ENCODE measurements around the gene PTPRG.

The PTPRG gene

DNA sequence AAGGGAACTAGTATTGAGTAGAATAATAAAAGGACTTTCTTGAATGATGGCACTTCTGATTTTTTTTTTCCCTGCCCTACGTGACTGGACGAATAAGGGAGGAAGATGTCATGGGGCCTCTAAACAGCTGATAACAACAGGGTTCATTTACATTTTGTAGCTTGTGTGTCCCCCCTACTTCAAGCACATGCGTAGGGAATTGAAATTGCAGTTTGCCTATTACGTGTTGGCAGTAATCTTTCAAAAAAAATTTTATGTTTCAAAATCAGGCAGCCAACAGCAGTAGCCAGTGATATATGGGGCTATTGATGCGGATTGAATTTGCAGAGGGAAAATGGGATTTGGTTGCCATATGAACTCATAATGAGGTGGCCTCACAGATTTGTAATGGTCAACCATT is 58.7 kb downstream of the PTPRG start:
- TF ChIP-seq, protein P1, sequence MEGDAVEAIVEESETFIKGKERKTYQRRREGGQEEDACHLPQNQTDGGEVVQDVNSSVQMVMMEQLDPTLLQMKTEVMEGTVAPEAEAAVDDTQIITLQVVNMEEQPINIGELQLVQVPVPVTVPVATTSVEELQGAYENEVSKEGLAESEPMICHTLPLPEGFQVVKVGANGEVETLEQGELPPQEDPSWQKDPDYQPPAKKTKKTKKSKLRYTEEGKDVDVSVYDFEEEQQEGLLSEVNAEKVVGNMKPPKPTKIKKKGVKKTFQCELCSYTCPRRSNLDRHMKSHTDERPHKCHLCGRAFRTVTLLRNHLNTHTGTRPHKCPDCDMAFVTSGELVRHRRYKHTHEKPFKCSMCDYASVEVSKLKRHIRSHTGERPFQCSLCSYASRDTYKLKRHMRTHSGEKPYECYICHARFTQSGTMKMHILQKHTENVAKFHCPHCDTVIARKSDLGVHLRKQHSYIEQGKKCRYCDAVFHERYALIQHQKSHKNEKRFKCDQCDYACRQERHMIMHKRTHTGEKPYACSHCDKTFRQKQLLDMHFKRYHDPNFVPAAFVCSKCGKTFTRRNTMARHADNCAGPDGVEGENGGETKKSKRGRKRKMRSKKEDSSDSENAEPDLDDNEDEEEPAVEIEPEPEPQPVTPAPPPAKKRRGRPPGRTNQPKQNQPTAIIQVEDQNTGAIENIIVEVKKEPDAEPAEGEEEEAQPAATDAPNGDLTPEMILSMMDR (IDR thresholded peaks at IDR 0.05; ENCODE audit: low read depth, low read length, missing control alignments): no peak
- DNase-seq: no peak
- Histone ChIP-seq H3K27me3 (replicated peaks) (no peaks in the 10 kb centered on the region), H3K27ac (no peak overlapping the region), H3K4me3 (ENCODE audit: low read depth, low read length) (no peak overlapping the region), H3K36me3 (replicated peaks) (no peaks in the 10 kb centered on the region)
- in situ Hi-C loops (cut with HindIII; ENCODE audit: low pct_ligation_motif_present, low sequenced_read_pairs): no loop called here

DNA sequence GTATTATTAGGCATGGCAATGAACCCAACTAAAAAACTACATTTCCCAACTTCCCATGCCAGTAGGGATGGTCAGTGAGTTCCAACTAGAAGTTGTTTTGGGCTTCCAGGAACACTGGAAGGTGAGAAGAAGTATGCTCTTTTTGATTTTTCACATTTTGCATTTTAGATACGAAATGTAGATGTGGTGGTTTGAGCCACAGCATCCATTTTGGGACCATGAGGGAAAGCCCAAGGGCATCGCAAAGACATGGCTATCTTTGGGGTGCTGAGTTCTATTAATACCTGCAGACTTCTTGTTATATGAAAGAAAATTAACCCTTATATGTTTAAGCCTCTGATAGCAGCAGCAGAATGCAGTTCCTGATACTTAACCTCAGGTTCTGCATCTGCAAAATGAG is 62.9 kb downstream of the PTPRG start:
- TF ChIP-seq, protein P1 (IDR thresholded peaks at IDR 0.05; ENCODE audit: low read depth, low read length, missing control alignments): no peak
- Histone ChIP-seq H3K27ac (no peak overlapping the region), H3K27me3 (replicated peaks) (no peaks in the 10 kb centered on the region), H3K4me3 (ENCODE audit: low read depth, low read length) (no peak overlapping the region), H3K36me3 (replicated peaks) (no peaks in the 10 kb centered on the region)
- DNase-seq: no peak
- in situ Hi-C loops (cut with HindIII; ENCODE audit: low pct_ligation_motif_present, low sequenced_read_pairs): no loop called here

DNA sequence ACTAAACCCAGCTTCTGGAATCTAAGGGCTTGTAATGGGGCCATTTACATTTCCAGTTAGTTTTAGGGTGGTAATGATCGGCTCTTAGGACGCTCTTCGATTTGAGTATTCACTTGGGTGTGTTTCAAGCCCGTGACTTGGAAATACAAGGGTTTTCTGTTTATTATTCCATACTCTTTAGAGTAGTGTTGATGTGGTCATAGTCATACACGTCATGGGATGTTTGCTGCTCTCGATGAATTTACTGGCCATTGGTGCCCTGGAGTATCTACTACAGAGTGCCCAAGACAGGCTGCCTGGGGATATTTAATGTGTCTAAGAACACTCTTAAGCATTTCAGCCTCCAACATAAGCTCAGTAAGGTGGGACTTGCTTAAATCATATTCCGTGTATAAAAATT is 64.1 kb downstream of the PTPRG start:
- H3K4me3 ChIP-seq (ENCODE audit: low read depth, low read length): no peak overlapping the region
- TF ChIP-seq, protein P1 (IDR thresholded peaks at IDR 0.05; ENCODE audit: low read depth, low read length, missing control alignments): no peak
- H3K36me3 ChIP-seq (replicated peaks): no peaks in the 10 kb centered on the region
- no peak overlapping the region for H3K27ac ChIP-seq
- in situ Hi-C loops (cut with HindIII; ENCODE audit: low pct_ligation_motif_present, low sequenced_read_pairs): no loop called here
- no peaks in the 10 kb centered on the region for H3K27me3 ChIP-seq (replicated peaks)
- no peak for DNase-seq

DNA sequence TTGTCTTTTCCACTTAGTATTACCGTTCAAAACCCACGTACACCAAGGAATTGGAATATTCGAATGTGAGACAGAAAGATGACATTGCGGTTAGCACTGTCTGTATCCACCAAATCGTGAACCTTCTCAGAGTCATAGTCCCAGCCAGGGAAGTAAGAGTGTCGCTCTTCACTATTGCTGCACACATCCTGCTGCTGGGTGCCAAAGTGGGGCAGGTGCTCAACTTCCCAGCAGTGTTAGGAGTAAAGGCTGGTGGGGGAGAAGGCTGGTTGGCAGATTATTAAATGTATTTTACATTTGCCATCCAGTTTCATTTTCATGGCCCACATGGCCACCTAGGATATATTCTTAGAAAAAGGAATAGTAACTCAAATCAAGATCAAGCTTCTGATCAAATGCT is 65.1 kb downstream of the PTPRG start:
- Histone ChIP-seq H3K27me3 (replicated peaks) (no peaks in the 10 kb centered on the region), H3K36me3 (replicated peaks) (no peaks in the 10 kb centered on the region), H3K4me3 (ENCODE audit: low read depth, low read length) (no peak overlapping the region), H3K27ac (no peak overlapping the region)
- in situ Hi-C loops (cut with HindIII; ENCODE audit: low pct_ligation_motif_present, low sequenced_read_pairs): no loop called here
- TF ChIP-seq, protein P1 (IDR thresholded peaks at IDR 0.05; ENCODE audit: low read depth, low read length, missing control alignments): no peak
- no peak for DNase-seq

DNA sequence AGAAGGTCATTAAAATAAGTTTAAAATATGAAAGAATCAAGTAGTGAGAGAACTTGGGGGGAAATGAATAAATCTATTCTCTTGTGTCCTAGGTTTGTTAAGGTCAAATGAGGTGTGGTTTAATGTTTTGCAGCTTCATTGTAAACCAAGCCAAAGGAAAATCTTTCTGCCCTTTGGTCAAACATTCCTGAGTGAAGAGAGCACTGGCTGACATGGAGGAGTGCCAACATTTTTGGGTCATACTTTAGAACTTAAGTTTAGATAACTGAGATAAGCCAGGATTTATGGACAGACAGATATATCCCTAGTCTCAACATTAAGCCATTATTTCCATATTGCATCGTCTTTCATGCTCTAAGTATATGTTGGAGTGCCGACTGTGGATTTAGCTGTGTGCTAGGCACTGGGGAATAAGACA is 66.4 kb downstream of the PTPRG start:
- H3K27ac ChIP-seq: no peak overlapping the region
- H3K36me3 ChIP-seq (replicated peaks): no peaks in the 10 kb centered on the region
- peak; percentile 82 for DNase-seq
- no peak overlapping the region for H3K4me3 ChIP-seq (ENCODE audit: low read depth, low read length)
- in situ Hi-C loops (cut with HindIII; ENCODE audit: low pct_ligation_motif_present, low sequenced_read_pairs): no loop called here
- TF ChIP-seq, protein P1 (IDR thresholded peaks at IDR 0.05; ENCODE audit: low read depth, low read length, missing control alignments): no peak
- H3K27me3 ChIP-seq (replicated peaks): no peaks in the 10 kb centered on the region

DNA sequence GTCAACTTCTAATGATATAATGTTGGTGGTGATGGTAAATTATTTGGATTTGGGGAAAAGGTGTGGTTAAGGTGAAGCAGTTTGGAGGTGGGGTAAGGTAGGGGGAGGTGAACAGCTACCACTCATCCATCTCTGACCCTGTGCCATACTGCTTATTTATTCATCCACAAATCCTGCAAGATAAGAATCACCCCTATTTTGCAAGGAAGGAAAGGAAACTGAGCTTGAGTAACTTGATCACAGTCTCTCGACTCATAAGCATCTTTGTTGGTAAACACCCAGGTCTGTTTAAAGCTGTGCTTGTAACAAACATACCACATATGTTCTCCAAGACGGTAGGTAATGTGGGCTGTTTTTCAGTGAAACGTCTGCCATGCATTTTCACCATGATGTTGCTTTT is 67.3 kb downstream of the PTPRG start:
- TF ChIP-seq, protein P1 (IDR thresholded peaks at IDR 0.05; ENCODE audit: low read depth, low read length, missing control alignments): no peak
- Histone ChIP-seq H3K27ac (no peak overlapping the region), H3K27me3 (replicated peaks) (no peaks in the 10 kb centered on the region), H3K4me3 (ENCODE audit: low read depth, low read length) (no peak overlapping the region), H3K36me3 (replicated peaks) (no peaks in the 10 kb centered on the region)
- in situ Hi-C loops (cut with HindIII; ENCODE audit: low pct_ligation_motif_present, low sequenced_read_pairs): no loop called here
- no peak for DNase-seq

All from brain microvascular endothelial cell (primary cell).